H1 (cell line): ENCODE data around the gene CORT.

Experiments used
- TF ChIP-seq, protein P1 (sequence below): IDR thresholded peaks from 2 replicates; pipeline ENCODE4 v1.6.1; 2011; ENCODE audit warnings: low read length, improper control_type of control experiment
- TF ChIP-seq, protein P2 (sequence below): IDR thresholded peaks from 2 replicates; pipeline ENCODE4 v1.6.1; 2012; ENCODE audit warnings: low read length, inconsistent platforms

DNA sequence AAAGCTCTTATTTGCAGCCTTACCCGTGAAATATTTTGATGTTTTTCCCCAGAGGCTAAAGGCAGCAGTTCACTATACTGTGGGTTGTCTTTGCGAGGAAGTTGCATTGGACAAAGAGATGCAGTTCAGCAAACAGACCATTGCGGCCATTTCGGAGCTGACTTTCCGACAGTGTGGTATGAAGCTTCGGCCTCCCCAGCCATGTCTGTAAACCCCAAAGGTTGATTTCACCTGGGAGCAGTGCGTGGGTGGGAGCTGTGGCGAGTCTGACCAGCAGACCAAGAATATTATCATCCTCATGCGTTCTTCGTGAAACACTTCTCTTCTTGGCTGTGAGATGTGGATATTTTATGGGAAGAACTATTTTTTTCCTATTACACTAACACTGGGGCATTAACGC lies 16.0 kb upstream of the CORT start:
- TF ChIP-seq, protein P1, sequence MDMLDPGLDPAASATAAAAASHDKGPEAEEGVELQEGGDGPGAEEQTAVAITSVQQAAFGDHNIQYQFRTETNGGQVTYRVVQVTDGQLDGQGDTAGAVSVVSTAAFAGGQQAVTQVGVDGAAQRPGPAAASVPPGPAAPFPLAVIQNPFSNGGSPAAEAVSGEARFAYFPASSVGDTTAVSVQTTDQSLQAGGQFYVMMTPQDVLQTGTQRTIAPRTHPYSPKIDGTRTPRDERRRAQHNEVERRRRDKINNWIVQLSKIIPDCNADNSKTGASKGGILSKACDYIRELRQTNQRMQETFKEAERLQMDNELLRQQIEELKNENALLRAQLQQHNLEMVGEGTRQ, result no peak
- TF ChIP-seq, protein P2, sequence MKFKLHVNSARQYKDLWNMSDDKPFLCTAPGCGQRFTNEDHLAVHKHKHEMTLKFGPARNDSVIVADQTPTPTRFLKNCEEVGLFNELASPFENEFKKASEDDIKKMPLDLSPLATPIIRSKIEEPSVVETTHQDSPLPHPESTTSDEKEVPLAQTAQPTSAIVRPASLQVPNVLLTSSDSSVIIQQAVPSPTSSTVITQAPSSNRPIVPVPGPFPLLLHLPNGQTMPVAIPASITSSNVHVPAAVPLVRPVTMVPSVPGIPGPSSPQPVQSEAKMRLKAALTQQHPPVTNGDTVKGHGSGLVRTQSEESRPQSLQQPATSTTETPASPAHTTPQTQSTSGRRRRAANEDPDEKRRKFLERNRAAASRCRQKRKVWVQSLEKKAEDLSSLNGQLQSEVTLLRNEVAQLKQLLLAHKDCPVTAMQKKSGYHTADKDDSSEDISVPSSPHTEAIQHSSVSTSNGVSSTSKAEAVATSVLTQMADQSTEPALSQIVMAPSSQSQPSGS, result no peak
